EL (cell line): ENCODE results near the gene TWF2.
"Not testable (repeated sequence)": the region's sequence is repeated elsewhere in the genome, so short reads cannot be mapped to it uniquely, and the experiment has no call there.

Source experiments
- DNase-seq: peaks from one replicate; pipeline ENCODE4 v3.0.0-alpha.2; 2016

TWF2 gene

GRCh38 chr3:52238761-52239701, at the start of gene TWF2:
Gene TWF2, minus strand, starts transcription at chr3:52239158. Its CDS starts 142 bp downstream, at chr3:52239016.
- DNase-seq = peak; percentile 84

DNA sequence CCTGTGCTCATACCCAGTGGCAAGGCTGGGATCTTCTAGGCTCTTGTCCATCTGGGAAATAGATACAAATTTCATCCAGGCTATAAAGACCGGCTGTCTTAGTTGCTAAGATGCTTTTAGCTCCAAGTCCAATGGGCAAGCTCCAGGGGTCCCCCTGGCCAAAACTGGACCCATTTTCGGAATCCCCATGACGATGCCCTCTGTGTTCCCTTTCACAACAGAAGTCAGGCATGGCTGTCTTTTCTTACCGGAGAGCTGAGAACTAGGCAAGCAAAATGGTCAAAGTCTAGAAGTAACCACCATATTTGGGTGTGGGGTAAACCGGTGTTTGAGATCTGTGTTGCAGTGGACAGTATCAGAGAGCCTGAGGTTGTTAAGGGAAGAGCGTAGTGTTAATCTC, 49.7 kb upstream of the TWF2 start:
- DNase-seq = no peak

GRCh38 chr3:52286777-52287110, 47.8 kb upstream of the TWF2 start:
- DNase-seq = no peak

- DNase-seq = not testable (repeated sequence)
Measured at GRCh38 chr3:52284051-52284450, 45.1 kb upstream of the TWF2 start.

GRCh38 chr3:52283306-52283705, 44.3 kb upstream of the TWF2 start:
- DNase-seq = no peak

DNA sequence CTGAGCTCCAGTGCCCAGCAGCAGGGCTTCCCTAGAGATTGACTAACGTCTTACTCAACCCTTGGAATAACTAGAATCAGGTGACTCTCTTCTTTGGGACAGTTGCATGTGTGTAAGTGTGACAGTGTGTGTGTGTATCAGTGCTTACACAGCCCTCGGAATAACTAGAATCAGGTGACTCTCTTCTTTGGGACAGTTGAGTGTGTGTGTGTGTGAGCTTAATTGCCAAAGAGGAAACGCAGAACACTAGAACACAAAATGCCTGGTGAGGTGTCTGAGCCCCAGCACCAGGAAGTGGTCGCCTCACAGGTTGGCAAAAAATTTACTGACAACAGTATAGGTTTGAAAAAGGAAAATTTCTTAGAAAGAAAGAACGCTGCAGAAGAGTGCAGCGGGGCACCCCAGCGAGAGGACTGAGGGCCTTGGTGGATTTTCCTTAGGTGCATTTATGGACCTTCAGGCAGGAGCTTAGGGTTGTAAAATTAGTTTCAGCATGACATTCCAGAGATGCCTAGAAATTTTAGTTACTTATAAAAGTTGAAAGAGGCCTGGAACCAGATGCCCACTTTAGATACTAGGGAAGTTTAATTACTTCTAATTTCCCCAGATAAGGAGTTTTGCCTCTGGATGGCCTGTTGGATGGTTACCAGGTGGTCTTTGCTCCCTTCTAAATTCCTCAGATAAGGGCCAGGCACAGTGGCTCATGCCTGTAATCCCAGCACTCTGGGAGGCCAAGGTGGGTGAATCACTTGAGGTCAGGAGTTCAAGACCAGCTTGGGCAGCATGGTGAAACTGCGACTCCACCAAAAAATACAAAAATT, 43.2 kb upstream of the TWF2 start:
- peak; percentile 29 for DNase-seq

DNA sequence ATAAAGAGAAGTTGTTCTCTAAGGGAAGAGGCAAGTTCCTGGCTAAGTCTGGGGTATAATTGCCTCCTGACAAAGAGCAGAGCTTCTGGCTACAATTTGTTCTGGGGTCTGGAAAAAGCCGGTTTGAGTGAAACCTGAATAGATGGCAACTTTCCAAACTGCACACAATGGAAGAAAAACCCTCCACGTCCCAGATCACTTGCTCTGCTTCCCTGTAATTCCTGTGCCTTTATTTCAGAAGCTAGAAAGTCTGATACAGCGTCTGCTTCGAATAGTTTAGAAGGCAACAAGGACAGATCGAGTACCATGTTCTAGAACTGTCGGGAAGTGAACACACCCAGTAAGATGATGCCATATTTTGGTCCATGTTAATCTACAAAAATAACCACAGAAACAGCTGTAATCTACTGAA, 41.1 kb upstream of the TWF2 start:
- no peak for DNase-seq

- no peak for DNase-seq
Measured at GRCh38 chr3:52279596-52279995, 40.6 kb upstream of the TWF2 start.

DNA sequence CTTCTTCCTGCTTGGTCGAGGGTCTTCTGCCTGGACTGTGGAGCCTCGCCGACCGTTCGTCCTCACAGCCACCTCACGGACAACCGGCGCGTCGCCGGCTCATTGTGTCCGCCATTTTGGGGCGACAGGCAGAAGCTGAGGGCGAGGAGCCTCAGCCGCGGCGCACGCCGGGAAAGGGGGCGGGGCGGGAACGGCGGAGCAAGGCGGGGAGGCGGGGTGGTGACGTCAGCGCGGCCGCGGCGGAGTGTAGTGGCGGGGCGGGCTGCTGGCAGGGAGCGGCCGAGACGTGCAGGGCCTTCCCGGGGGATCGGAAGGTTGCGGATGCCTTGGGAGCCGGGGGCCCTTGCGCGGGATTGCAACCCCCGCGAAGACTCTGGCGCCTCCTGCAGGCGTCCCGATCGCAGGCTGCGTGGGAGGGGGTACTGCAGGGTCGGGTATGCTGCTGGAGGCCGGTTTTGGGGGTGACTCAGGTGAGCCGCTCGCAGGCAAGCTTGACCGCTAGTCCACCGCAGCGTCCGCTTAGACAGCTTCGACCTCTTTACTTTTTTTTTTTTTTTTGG, 39.6 kb upstream of the TWF2 start, which contains the start of gene WDR82:
WDR82 (minus strand) TSS at position 140 of the 560 bp plus-strand sequence. CDS start 288 bp downstream, outside the sequence.
- DNase-seq = peak; percentile 93

DNA sequence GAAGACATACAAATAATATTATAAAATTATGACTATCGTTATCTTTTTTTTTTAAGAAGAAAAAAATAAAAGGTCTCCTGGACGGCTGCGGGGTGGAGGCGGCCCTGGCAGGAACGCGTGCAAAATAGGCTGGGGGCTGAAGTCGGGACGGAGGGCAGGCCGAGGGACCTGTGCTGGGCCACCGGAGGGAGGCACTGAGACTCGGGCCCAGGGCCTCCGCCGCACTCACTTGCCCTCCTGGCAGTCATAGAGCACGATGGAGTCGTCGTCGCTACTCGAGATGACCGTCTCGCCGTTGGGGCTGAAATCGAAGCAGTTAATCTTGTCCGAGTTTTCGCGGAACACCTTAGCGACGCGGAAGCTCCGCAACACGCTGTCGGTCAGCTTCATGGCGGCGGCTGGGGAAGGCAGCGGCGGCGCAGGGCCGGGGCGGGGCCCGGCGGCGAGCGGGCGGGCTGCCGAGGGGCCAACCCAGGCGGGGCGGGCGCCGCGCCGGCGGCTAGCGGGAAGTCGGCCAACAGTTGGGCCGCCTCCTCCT, 39.1 kb upstream of the TWF2 start:
- DNase-seq = no peak

DNA sequence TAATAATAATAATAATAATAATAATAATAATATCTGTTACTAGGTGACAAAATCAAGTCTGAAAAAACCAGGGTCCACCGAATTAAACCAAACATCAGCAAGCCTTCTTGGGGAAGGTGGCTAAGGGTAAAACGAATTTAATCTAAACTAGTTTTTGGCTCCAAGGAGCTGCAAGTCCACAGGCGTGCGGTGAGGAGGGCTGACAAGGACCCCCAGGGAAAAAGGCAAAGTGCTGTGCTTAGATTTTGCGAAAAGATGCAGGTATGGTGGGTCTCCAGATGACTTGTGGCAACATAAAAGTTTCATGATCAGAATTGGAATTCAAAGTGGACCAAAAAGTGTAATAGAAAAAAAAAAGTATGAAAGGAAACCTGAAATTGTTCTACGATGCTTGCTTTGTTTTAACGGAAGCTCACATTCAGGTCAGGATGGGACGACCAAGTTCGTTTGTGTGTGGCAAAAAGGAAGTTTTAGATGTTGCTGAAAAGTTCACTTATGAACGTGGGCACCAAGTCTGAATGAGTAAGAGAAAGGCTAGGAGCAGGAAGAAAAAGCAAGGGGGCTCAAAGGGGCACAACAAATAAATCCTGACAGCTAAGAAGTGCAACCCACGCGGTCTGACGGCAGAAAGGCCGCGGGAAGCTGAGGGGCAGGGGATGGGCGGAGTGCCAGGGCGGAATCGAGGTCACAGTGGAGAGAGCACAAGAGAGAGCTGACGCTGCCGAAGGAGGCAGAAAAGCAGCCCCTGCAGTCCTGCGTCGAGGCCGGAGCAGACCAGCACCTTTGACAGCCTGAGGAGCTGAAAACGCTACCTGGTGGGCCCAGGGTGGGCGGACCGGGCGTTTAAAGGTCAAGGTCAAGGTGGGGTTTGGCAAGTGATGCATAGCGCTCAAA, 38.4 kb upstream of the TWF2 start:
- peak; percentile 72 for DNase-seq

GRCh38 chr3:52274781-52275180, 35.8 kb upstream of the TWF2 start:
- not testable (repeated sequence) for DNase-seq

- no peak for DNase-seq
Measured at GRCh38 chr3:52272831-52273230, 33.9 kb upstream of the TWF2 start.

DNA sequence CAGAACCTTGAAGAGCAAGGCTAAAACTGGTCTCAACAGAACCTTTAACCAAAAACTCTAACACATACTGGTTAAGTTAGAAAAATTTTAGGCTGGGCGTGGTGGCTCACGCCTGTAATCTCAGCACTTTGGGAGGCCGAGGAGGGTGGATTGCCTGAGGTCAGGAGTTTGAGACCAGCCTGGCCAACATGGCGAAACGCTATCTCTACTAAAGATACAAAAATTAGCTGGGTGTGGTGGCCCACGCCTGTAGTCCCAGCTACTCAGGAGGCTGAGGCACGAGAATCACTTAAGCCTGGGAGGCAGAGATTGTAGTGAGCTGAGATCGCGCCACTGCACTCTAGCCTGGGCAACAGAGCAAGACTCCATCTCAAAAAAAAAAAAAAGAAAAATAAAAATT, 33.2 kb upstream of the TWF2 start:
- DNase-seq = not testable (repeated sequence)

DNA sequence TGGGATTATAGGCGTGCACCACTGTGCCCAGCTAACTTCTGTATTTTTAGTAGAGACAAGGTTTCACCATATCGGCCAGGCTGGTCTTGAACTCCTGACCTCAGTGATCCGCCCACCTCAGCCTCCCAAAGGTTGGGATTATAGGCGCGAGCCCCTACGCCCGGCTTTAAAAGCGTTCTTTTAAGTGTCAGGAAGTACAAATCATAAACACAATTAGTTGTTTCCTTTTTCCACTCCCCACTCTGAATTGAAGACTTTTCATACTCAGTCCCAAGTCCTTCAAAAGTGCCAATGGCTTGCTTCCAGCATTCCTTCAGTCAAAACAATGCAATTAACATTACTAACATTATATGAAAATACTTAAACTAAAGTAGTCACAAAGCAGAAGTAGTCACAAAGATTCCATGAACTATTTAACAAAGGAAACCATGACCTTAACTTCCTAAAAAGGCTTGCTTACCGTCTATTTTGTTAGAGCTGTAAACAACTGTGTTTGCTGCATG, 31.3 kb upstream of the TWF2 start:
- no peak for DNase-seq

DNA sequence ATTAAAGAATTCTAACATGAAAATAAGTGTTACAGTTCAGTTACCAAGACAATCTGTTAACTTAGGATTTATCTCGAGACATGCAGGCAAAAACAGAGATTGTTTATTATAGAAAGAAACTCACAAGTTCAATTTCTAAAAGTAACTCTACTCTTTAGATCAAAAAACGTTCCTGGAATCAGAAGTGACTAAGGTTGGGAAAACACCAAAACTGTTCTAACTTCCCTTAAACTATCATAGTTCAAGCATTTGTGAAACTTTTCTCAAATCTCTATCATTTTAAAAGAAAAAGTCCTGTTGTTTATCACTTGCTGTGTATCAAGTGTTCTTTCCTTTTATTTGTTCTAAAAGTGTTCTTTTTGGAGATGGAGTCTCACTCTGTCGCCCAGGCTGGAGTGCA, 30.8 kb upstream of the TWF2 start:
- no peak for DNase-seq

GRCh38 chr3:52268036-52268435, 29.1 kb upstream of the TWF2 start:
- no peak for DNase-seq

DNA sequence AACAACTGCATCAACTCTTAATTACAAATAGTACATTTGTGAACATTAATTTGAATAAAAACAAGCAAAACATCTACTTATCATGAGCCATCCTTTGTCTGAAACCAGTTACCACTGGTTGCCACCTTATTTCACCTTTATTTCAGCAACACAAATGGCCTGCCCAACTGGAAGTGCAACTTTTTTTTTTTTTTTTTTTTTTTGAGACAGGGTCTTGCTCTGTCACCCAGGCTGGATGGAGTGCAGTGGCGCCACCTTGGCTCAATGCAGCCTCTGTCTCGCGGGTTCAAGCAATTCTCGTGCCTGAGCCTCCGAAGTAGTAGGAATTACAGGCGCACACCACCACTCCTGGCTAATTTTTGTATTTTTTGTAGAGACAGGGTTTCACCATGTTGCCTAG, 26.4 kb upstream of the TWF2 start:
- no peak for DNase-seq

DNA sequence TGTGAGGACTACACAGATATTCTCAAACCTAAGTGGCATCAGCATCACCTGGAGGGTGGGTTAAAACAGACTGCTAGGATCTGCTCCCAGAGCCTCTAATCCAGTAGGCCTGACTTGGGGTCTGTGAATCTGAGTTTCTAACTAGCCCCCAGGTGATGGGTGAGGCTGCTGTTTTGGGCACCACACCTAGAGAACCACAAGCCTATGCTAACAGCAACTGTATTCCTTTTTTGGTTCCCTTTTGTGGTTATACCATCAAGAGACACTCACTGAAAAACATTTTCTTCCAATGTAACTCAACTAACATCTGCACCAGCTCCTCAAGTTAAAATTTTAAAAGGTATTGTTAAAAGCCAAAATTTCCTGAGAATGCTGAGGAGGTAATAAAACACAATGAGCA, 23.5 kb upstream of the TWF2 start:
- no peak for DNase-seq

DNA sequence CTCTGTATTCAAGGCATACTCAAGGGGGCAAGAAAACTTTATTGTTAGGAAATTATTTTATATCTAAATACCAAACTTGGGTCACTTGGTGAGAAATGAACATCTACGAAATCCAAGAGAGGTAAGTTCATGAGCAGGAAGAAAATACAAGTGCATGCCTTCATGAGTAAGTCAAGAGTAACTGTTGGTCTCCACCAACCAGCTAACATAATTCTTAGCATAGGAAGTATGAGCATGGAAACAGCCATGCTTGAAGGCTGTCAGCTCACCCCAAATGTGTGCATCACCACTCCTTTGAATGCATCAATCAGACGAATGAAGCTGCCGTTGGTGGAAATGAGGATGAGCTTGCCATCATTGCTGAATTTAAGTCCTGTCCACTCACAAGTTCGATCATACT, 20.5 kb upstream of the TWF2 start:
- DNase-seq = no peak

DNA sequence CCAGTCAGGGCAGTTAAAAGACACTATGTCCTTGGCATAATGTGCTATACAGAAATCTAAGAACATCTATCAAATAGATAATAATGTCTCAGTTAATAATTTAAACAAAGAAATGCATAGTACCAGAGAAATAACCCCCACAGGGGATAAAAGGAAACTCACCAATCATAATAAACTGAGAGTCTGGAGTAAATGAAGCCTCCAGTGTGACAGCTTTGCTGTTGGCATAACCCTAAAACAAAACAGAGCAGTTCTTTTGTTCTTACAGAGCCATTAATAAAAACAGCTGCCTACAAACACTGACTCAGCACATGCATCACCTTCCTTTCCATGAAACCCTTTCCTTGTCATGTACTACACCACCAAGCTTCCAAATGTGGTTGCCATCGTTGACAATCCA, 20.1 kb upstream of the TWF2 start:
- DNase-seq = no peak

GRCh38 chr3:52257911-52258310, 19.0 kb upstream of the TWF2 start:
- DNase-seq = no peak
